H54 (cell line): ENCODE data around the gene TBC1D21.

Source experiments
- DNase-seq: peaks from one replicate; pipeline ENCODE4 v3.0.0; 2011; ENCODE audit warnings: low spot score, mixed read lengths; ENCODE audit not compliant: insufficient read length
- FAIRE-seq: peaks from 3 replicates; lab custom pipeline; 2011; peaks lifted over from hg19 to GRCh38; lab: Jason Lieb, UNC
- POLR2A ChIP-seq: IDR thresholded peaks from 2 replicates; pipeline ENCODE4 v1.6.1; 2011; ENCODE audit warnings: low read depth, mild to moderate bottlenecking, low read length

TBC1D21 gene

GRCh38 chr15:73873456-73873855, at the start of gene TBC1D21:
TBC1D21 (plus strand) TSS chr15:73873564; CDS start chr15:73873710, 146 bp downstream.
- no peak for TF ChIP-seq POLR2A
- FAIRE-seq (no peak), DNase-seq (no peak)

GRCh38 chr15:73826711-73827251, 46.6 kb upstream of the TBC1D21 start:
- DNase-seq (no peak), FAIRE-seq (no peak)
- no peak for TF ChIP-seq POLR2A

GRCh38 chr15:73829523-73829922, 43.8 kb upstream of the TBC1D21 start:
- FAIRE-seq = no peak
- TF ChIP-seq POLR2A = no peak

GRCh38 chr15:73832657-73833056, 40.7 kb upstream of the TBC1D21 start:
- no peak for TF ChIP-seq POLR2A
- FAIRE-seq (no peak), DNase-seq (no peak)

More at GRCh38 chr15:73829523-73829922, 43.8 kb upstream of the TBC1D21 start:
- no peak for DNase-seq

- TF ChIP-seq POLR2A = no peak
- DNase-seq = no peak
- no peak for FAIRE-seq
Observed at GRCh38 chr15:73836845-73837244, 36.5 kb upstream of the TBC1D21 start.

- no peak for TF ChIP-seq POLR2A
- DNase-seq = no peak
- FAIRE-seq = no peak
Observed at GRCh38 chr15:73838831-73839426, 34.4 kb upstream of the TBC1D21 start.

- FAIRE-seq (no peak), DNase-seq (no peak)
- no peak for TF ChIP-seq POLR2A
Observed at GRCh38 chr15:73839699-73840377, 33.5 kb upstream of the TBC1D21 start.

- DNase-seq (no peak), FAIRE-seq (no peak)
- TF ChIP-seq POLR2A = no peak
Observed at GRCh38 chr15:73840771-73841170, 32.6 kb upstream of the TBC1D21 start.

- no peak for FAIRE-seq
- no peak for DNase-seq
Observed at GRCh38 chr15:73841756-73842725, 31.3 kb upstream of the TBC1D21 start.

GRCh38 chr15:73843787-73844186, 29.6 kb upstream of the TBC1D21 start:
- DNase-seq = no peak
- FAIRE-seq = no peak
- no peak for TF ChIP-seq POLR2A

More at GRCh38 chr15:73841756-73842725, 31.3 kb upstream of the TBC1D21 start:
- no peak for TF ChIP-seq POLR2A

- FAIRE-seq (no peak), DNase-seq (no peak)
Observed at GRCh38 chr15:73844356-73844755, 29.0 kb upstream of the TBC1D21 start.

GRCh38 chr15:73845507-73845906, 27.9 kb upstream of the TBC1D21 start:
- no peak for FAIRE-seq
- DNase-seq = no peak
- TF ChIP-seq POLR2A = no peak

More at GRCh38 chr15:73844356-73844755, 29.0 kb upstream of the TBC1D21 start:
- no peak for TF ChIP-seq POLR2A

- FAIRE-seq (no peak), DNase-seq (no peak)
- TF ChIP-seq POLR2A = no peak
Observed at GRCh38 chr15:73845907-73846306, 27.5 kb upstream of the TBC1D21 start.
